Activated CD8-positive, alpha-beta T cell treated with anti-CD3 and anti-CD28 coated beads for 36 hours (primary cell): Measurements from ENCODE around the gene GSG1. TPM values are rescaled to one million over a fixed set of nuclear protein-coding genes. Genes with fewer than 3 reads are reported as not detected.
"Not testable (repeated sequence)": the region's sequence is repeated elsewhere in the genome, so short reads cannot be mapped to it uniquely, and the experiment has no call there.

Experiments used
- ATAC-seq: fragments of 200-7000 bp; cut with Tn5 transposase; one replicate; pipeline ENCODE4 v1.10.0; 2021; ENCODE audit warnings: mild to moderate bottlenecking, moderate library complexity
- CTCF ChIA-PET: fragments of 350-600 bp; sonication (Branson Sonifier 250); formaldehyde crosslinking; loops from one replicate; lab custom pipeline; 2021; ENCODE audit warnings: antibody characterized with exemption; lab: Charles Lee
- POLR2A ChIA-PET: fragments of 350-600 bp; sonication (Branson Sonifier 250); formaldehyde crosslinking; loops from one replicate; lab custom pipeline; 2021; ENCODE audit warnings: antibody characterized with exemption; lab: Charles Lee
- DNase-seq: peaks from one replicate; pipeline ENCODE4 v3.0.0-alpha.2; 2020
- H3K27ac Mint-ChIP-seq: one replicate; pipeline ENCODE4 v1.8.0; 2021; ENCODE audit warnings: mild to moderate bottlenecking, mixed read lengths
- H3K27me3 Mint-ChIP-seq: one replicate; pipeline ENCODE4 v1.8.0; 2021; ENCODE audit warnings: mixed read lengths
- H3K36me3 Mint-ChIP-seq: one replicate; pipeline ENCODE4 v1.8.0; 2021; ENCODE audit warnings: low read depth, mixed read lengths
- H3K4me1 Mint-ChIP-seq: one replicate; pipeline ENCODE4 v1.8.0; 2021; ENCODE audit warnings: low read depth, mixed read lengths
- H3K4me3 Mint-ChIP-seq: one replicate; pipeline ENCODE4 v1.8.0; 2021; ENCODE audit warnings: mild to moderate bottlenecking, moderate library complexity, mixed read lengths
- H3K9me3 Mint-ChIP-seq: one replicate; pipeline ENCODE4 v1.8.0; 2021; ENCODE audit warnings: mixed read lengths
- CTCF ChIP-seq: fragments of 200-600 bp; IDR thresholded peaks from one replicate; pipeline ENCODE4 v1.8.0; 2022; ENCODE audit warnings: antibody characterized with exemption, mild to moderate bottlenecking
- intact Hi-C: fragments of 100-400 bp; cut with micrococcal nuclease; formaldehyde crosslinking; loops from one replicate; pipeline ENCODE4 v1.10.0; 2022
- total RNA-seq, 2 experiments: library from RNA; stranded (reverse); gene quantifications; one replicate each; pipeline ENCODE4 v1.2.3, GENCODE V29; 2021

GSG1 gene
- total RNA-seq, 2 experiments from 2014 or later = not detected

GRCh38 chr12:13088496-13088895, 15.0 kb downstream of the GSG1 start:
- no peak overlapping the region for H3K27ac Mint-ChIP-seq
- intact Hi-C loops = no loop called here
- ATAC-seq = no peak
- DNase-seq = no peak
- no peaks in the 10 kb centered on the region for H3K27me3 Mint-ChIP-seq
- H3K36me3 Mint-ChIP-seq = peaks cover 4% of the 10 kb centered on the region
- H3K4me1 Mint-ChIP-seq = peaks cover 8% of the 10 kb centered on the region
- H3K9me3 Mint-ChIP-seq = no peaks in the 10 kb centered on the region
- H3K4me3 Mint-ChIP-seq = no peak overlapping the region
- POLR2A ChIA-PET = no interaction called here
- CTCF ChIA-PET = interaction anchor here (0.8 to 1.0 kb wide), 2 partner anchors 36 to 123 kb away, joined by 3 to 5 read pairs; no protein-coding TSS in a partner anchor
- no peak for TF ChIP-seq CTCF

DNA sequence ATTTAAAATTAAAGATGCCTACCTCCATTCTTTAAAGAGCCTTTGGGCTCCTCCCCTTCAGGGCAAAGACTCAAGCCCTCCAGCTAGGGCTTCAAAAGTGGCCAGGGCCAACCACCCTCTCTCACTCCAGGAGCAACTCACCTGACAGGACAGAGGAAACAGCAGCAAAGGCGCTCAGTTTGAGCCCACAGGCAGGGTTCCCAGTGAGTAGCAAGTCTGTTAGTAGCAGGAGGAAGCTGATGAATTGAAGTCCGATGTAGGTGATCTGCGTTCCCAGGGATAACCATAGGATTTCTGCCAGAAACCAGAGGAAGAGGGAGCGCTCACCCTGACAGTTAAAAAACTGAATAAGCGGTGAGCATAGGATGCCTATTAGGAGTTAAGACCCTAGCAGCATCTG, 15.7 kb downstream of the GSG1 start:
- intact Hi-C loops = no loop called here
- POLR2A ChIA-PET = no interaction called here
- H3K27me3 Mint-ChIP-seq = no peaks in the 10 kb centered on the region

DNA sequence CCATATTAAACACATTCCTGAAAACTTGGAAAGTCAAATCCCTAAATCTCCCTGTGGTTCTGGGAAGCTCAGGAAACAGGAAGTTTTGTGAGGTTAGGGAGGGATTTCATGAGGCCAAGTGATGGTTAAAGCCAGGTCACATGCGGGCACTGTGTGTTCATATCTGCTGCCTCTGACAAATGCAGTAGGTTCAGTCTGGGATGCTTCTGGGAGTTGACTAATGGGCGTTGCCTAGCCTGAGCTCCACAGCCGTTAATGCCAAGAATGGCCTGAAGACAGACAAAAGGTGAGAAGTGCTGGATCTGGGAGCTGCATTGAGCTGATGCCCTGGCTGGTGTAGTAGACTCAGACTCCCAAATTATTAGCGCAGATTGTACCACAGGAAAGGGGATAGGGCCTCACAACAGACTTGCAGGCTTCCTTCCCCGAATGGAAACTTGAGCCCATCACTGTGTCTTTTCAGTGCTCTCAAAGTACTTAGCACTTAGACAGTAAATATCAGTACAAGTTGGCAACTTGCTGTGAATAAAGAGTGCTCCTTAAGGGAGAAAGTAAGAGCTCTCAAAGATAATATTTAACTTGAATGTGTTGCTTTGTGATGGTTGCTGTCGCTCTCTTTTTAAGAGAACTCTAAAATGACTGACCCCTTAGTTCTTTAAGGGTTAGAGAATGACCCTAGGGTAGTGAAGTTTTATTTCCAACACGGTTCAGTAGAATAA, 17.3 kb downstream of the GSG1 start:
- POLR2A ChIA-PET = interaction anchor here (1.2 kb wide), 1 partner anchor 15 kb away, joined by 3 read pairs; no protein-coding TSS in a partner anchor

More for the DNA sequence above, 15.7 kb downstream of the GSG1 start:
- DNase-seq (no peak), ATAC-seq (no peak)
- Mint-ChIP-seq H3K36me3 (peaks cover 4% of the 10 kb centered on the region), H3K4me3 (no peak overlapping the region), H3K4me1 (peaks cover 8% of the 10 kb centered on the region), H3K27ac (no peak overlapping the region), H3K9me3 (no peaks in the 10 kb centered on the region)
- TF ChIP-seq CTCF = no peak
- CTCF ChIA-PET = interaction anchor here (0.8 to 2.6 kb wide), 2 partner anchors 35 to 124 kb away, joined by 3 to 13 read pairs; no protein-coding TSS in a partner anchor

DNA sequence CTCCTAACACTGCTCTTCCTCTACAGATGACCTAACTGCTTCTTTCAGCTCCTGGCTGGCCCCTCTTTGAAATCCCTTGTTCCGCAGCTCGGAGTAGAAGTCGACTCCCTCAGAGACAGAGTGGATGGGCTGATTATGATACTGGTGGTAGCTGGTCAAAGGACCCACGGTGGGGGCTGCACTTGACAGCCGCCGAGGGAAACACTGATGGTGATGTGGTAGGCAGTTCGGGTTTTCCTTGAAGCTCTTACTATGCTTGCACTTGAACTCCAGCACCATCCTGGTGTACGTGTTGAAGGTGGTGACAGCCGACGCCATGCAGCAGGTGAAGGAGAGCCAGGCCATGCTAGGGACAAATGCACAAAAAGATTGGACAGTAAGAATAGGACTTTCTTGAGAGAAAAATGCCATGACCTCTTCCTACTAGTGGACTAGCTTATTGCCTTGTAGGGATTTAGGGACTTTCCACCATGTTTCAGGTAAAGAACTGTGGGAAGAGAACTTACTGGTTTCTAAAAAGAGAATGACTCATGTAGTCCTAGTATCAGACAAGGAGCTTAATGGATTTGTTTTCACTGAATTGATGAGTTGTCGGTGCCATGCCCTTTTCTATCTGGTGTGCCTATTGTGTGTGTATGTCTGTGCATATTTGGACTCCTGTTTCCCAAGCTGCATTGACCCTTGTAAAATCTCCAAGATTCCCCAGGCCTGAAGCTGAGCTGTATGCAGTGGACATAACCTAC, 18.4 kb downstream of the GSG1 start:
- no peak overlapping the region for H3K4me3 Mint-ChIP-seq
- no peaks in the 10 kb centered on the region for H3K27me3 Mint-ChIP-seq
- ATAC-seq (no peak), DNase-seq (no peak)
- intact Hi-C loops = no loop called here
- peaks cover 8% of the 10 kb centered on the region for H3K4me1 Mint-ChIP-seq
- H3K27ac Mint-ChIP-seq = no peak overlapping the region
- ChIA-PET POLR2A (interaction anchor here (0.7 to 1.2 kb wide), 2 partner anchors 16 to 127 kb away, joined by 3 read pairs; no protein-coding TSS in a partner anchor), CTCF (interaction anchor here (0.6 to 1.6 kb wide), 4 partner anchors 7 to 171 kb away, joined by 3 to 5 read pairs (median 4); no protein-coding TSS in a partner anchor)
- H3K9me3 Mint-ChIP-seq = no peaks in the 10 kb centered on the region
- peaks cover 6% of the 10 kb centered on the region for H3K36me3 Mint-ChIP-seq
- no peak for TF ChIP-seq CTCF

More for the DNA sequence above, 17.3 kb downstream of the GSG1 start:
- DNase-seq (no peak), ATAC-seq (no peak)
- no peak overlapping the region for H3K4me3 Mint-ChIP-seq
- intact Hi-C loops = no loop called here
- no peak overlapping the region for H3K27ac Mint-ChIP-seq
- no peak for TF ChIP-seq CTCF
- peaks cover 8% of the 10 kb centered on the region for H3K4me1 Mint-ChIP-seq
- H3K9me3 Mint-ChIP-seq = no peaks in the 10 kb centered on the region
- CTCF ChIA-PET = interaction anchor here (1.1 to 2.6 kb wide), 4 partner anchors 32 to 170 kb away, joined by 3 to 13 read pairs (median 4); no protein-coding TSS in a partner anchor
- no peaks in the 10 kb centered on the region for H3K27me3 Mint-ChIP-seq
- peaks cover 4% of the 10 kb centered on the region for H3K36me3 Mint-ChIP-seq

DNA sequence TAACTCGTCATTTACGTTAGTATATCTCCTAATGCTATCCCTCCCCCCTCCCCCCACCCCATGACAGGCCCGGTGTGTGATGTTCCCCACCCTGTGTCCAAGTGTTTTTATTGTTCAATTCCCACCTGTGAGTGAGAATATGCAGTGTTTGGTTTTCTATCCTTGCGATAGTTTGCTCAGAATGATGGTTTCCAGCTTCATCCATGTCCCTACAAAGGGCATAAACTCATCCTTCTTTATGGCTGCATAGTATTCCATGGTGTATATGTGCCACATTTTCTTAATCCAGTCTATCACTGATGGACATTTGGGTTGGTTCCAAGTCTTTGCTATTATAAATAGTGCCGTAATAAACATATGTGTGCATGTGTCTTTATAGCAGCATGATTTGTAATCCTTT, 19.8 kb downstream of the GSG1 start:
- H3K9me3 Mint-ChIP-seq, ATAC-seq, CTCF ChIA-PET, H3K27me3 Mint-ChIP-seq, H3K27ac Mint-ChIP-seq, POLR2A ChIA-PET, intact Hi-C loops, DNase-seq, H3K4me1 Mint-ChIP-seq, H3K4me3 Mint-ChIP-seq: not testable (repeated sequence)
- peaks cover 13% of the 10 kb centered on the region for H3K36me3 Mint-ChIP-seq
